GM06990 (cell line): ENCODE data around the gene ADGRL3.

Experiments
- DNase-seq: peaks from one replicate; pipeline ENCODE4 v3.0.0-alpha.2; 2011; ENCODE audit not compliant: insufficient read length; ENCODE audit errors: extremely low read depth
- H3K27me3 ChIP-seq: replicated peaks from 2 replicates; pipeline ENCODE4 v1.6.0; 2011; ENCODE audit warnings: low read length; ENCODE audit not compliant: control insufficient read depth, insufficient read depth
- H3K36me3 ChIP-seq: 2 replicates; pipeline ENCODE4 v1.5.1; 2011; ENCODE audit warnings: low read length; ENCODE audit not compliant: control insufficient read depth, insufficient read depth
- H3K4me3 ChIP-seq: replicated peaks from 2 replicates; pipeline ENCODE4 v1.5.1; 2011; ENCODE audit warnings: low read depth, mild to moderate bottlenecking, control low read depth, low read length
- TF ChIP-seq, protein P1 (sequence below): IDR thresholded peaks from 2 replicates; pipeline ENCODE4 v1.5.1; 2011; ENCODE audit warnings: low read length, control low read depth, mild to moderate bottlenecking, inconsistent platforms; ENCODE audit not compliant: insufficient read depth, poor library complexity, severe bottlenecking

The ADGRL3 gene

GRCh38 chr4:62070291-62070852 is 870.2 kb downstream of the ADGRL3 start:
- H3K27me3 ChIP-seq = no peaks in the 10 kb centered on the region
- TF ChIP-seq, protein P1, sequence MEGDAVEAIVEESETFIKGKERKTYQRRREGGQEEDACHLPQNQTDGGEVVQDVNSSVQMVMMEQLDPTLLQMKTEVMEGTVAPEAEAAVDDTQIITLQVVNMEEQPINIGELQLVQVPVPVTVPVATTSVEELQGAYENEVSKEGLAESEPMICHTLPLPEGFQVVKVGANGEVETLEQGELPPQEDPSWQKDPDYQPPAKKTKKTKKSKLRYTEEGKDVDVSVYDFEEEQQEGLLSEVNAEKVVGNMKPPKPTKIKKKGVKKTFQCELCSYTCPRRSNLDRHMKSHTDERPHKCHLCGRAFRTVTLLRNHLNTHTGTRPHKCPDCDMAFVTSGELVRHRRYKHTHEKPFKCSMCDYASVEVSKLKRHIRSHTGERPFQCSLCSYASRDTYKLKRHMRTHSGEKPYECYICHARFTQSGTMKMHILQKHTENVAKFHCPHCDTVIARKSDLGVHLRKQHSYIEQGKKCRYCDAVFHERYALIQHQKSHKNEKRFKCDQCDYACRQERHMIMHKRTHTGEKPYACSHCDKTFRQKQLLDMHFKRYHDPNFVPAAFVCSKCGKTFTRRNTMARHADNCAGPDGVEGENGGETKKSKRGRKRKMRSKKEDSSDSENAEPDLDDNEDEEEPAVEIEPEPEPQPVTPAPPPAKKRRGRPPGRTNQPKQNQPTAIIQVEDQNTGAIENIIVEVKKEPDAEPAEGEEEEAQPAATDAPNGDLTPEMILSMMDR = no peak
- H3K36me3 ChIP-seq = no peaks in the 10 kb centered on the region
- no peak for DNase-seq
- H3K4me3 ChIP-seq = no peak overlapping the region

DNA sequence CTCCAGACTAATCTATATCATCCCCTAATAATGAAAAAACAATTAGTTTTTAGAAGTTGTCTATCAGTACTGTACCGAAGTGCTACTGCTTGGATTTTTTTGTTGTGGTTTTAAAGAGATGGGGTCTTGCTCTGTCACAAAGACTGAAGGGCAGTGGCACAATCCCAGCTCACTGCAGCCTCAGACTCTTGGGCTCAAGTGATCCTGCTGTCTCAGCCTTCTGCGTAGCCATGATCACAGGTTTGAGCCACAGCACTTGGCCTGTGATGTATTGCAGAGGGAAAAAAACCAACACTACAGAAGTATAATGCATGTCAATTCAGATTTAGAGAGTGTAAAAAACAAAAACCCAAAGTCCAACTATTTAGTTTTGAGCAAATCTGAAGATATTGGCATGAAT is 875.0 kb downstream of the ADGRL3 start:
- H3K36me3 ChIP-seq = no peaks in the 10 kb centered on the region
- TF ChIP-seq, protein P1 = no peak
- H3K4me3 ChIP-seq = no peak overlapping the region

DNA sequence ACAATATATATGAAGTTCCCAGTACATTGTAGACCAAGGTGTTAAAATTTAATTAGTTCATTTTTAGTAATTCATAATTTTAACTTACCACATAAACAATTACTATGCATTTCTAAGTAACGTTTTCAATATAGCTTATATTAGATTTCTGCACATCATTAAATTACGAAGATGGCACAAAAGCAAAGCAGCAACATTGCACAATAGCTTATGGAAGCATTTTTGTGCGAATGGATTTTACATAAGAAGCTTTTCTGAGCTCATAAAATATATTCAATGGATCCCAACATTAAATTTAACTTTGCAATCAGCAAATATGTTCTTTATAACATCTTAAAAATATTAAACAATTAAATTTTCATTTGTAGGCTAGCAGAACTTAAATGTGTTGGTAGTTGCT is 875.4 kb downstream of the ADGRL3 start:
- TF ChIP-seq, protein P1 = no peak
- H3K4me3 ChIP-seq = no peak overlapping the region
- DNase-seq = no peak

More for the DNA sequence above, 875.0 kb downstream of the ADGRL3 start:
- H3K27me3 ChIP-seq = no peaks in the 10 kb centered on the region
- no peak for DNase-seq

DNA sequence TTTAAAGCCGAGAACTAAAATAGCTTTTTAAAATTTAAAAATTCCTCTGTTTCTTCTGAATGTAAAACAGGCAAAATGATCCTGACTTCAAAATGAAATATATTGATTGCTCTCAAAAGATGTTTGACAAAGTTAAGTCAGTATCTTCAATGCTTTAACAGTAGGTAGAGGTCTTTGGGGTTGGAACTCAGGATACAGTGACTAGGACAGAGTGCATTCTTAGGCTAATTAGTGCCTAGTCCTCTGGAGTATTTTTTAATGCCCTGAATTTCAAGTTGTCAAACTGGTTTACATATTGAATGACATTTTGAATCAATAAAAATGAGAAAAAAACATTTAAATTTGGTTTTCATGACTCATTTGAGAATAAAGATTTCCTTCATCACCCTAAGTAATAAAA is 877.3 kb downstream of the ADGRL3 start:
- H3K4me3 ChIP-seq = no peak overlapping the region
- TF ChIP-seq, protein P1 = no peak

More for the DNA sequence above, 875.4 kb downstream of the ADGRL3 start:
- H3K36me3 ChIP-seq = no peaks in the 10 kb centered on the region
- no peaks in the 10 kb centered on the region for H3K27me3 ChIP-seq

GRCh38 chr4:62080431-62080830 is 880.3 kb downstream of the ADGRL3 start:
- no peak overlapping the region for H3K4me3 ChIP-seq
- H3K27me3 ChIP-seq = no peaks in the 10 kb centered on the region
- TF ChIP-seq, protein P1 = no peak
- no peaks in the 10 kb centered on the region for H3K36me3 ChIP-seq
- DNase-seq = no peak

More for the DNA sequence above, 877.3 kb downstream of the ADGRL3 start:
- DNase-seq = no peak
- no peaks in the 10 kb centered on the region for H3K27me3 ChIP-seq
- no peaks in the 10 kb centered on the region for H3K36me3 ChIP-seq

DNA sequence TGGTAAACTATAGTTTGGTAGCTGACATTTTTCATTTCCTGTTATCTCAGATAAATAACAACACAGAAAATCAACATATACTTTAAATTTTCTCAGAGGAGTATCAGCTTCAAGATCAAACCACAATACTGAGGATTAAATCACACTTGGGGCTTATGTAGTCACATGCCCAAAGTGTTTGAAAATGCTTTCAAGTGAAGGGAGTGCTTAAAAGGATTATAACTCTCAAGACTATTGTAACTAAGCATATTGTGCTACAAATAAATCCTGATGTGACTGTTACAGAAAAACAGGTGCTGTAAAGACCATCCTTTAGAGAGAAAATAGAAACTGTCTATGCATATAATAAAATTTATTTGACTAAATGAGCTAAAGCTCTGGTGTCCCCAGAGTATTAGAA is 887.6 kb downstream of the ADGRL3 start:
- TF ChIP-seq, protein P1 = no peak
- Histone ChIP-seq H3K36me3 (no peaks in the 10 kb centered on the region), H3K4me3 (no peak overlapping the region), H3K27me3 (no peaks in the 10 kb centered on the region)
- DNase-seq = no peak
